NK-92 (cell line): ENCODE results near the gene SLC6A12.
"Not testable (repeated sequence)": the region's sequence is repeated elsewhere in the genome, so short reads cannot be mapped to it uniquely, and the experiment has no call there.

Source experiments
- DNase-seq: peaks from one replicate; lab custom pipeline; 2025; ENCODE audit not compliant: unreplicated experiment; lab: John Stamatoyannopoulos, UW

The SLC6A12 gene

GRCh38 chr12:218221-218620, 4.3 kb upstream of the SLC6A12 start:
- no peak for DNase-seq

DNA sequence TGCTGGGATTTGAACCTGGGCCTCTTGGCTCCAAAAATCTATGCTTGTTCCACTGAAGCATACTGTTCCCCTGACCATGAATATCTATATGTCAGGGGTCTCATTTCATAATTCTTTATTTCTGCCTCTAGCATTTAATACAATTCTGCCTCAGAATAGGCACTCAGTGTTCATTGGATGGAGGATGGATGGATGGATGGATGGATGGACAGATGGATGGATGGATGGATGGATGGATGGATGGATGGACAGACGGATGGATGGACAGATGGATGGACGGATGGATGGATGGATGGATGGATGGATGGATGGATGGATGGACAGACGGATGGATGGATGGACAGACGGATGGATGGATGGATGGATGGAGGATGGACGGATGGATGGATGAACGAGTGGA, 3.1 kb upstream of the SLC6A12 start:
- DNase-seq, result not testable (repeated sequence)

- no peak for DNase-seq
Measured at GRCh38 chr12:215116-215515, 1.2 kb upstream of the SLC6A12 start.

- DNase-seq, result no peak
Measured at GRCh38 chr12:213527-213932, 427 bp downstream of the SLC6A12 start.

- DNase-seq, result no peak
Measured at GRCh38 chr12:212715-213526, 1.0 kb downstream of the SLC6A12 start.

- DNase-seq, result no peak
Measured at GRCh38 chr12:212415-212714, 1.6 kb downstream of the SLC6A12 start.

GRCh38 chr12:211639-212414, 2.1 kb downstream of the SLC6A12 start:
- DNase-seq, result no peak

GRCh38 chr12:211142-211465, 2.9 kb downstream of the SLC6A12 start:
- no peak for DNase-seq

- DNase-seq, result no peak
Measured at GRCh38 chr12:210277-211141, 3.4 kb downstream of the SLC6A12 start.

DNA sequence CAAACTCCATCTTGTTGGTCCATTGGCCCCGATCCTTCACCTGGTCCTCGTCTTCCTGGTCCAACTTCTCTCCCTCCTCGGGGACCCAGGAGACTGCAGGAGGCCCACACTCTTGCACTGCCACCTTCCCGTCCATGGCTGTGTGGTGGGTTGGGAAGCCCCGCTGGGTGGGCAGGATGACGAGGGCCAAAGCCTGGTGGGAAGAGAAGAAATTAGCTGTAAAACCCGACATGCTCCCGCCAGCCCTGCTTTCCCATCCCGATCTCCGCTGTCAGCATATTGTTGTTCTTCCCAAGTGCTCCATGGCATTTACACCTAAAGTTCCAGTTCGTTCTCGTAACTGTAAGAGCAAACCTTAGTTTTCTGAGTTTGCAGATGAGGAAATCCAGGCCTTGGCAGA, 4.1 kb downstream of the SLC6A12 start:
- no peak for DNase-seq

GRCh38 chr12:209246-209645, 4.7 kb downstream of the SLC6A12 start:
- no peak for DNase-seq

DNA sequence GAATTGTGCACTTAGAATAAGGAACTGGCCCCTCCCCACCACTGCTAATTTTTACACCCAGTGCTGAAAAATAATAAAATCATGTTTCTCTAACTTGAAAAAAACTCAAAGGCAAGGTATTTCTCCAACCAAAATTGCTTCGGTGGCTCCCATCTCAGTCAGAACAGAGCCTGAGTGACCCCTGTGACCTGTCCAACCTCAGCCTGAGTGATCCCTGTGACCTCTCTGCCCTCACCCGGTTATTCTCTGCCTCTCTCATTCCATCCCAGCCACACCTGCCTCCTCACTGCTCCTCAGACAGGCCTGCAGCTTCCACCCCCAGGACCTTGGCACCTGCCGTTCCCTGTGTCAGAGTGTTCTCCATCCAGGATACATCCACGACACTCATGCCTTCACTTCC, 5.1 kb downstream of the SLC6A12 start:
- DNase-seq, result no peak

GRCh38 chr12:207804-208203, 6.2 kb downstream of the SLC6A12 start:
- DNase-seq, result no peak

DNA sequence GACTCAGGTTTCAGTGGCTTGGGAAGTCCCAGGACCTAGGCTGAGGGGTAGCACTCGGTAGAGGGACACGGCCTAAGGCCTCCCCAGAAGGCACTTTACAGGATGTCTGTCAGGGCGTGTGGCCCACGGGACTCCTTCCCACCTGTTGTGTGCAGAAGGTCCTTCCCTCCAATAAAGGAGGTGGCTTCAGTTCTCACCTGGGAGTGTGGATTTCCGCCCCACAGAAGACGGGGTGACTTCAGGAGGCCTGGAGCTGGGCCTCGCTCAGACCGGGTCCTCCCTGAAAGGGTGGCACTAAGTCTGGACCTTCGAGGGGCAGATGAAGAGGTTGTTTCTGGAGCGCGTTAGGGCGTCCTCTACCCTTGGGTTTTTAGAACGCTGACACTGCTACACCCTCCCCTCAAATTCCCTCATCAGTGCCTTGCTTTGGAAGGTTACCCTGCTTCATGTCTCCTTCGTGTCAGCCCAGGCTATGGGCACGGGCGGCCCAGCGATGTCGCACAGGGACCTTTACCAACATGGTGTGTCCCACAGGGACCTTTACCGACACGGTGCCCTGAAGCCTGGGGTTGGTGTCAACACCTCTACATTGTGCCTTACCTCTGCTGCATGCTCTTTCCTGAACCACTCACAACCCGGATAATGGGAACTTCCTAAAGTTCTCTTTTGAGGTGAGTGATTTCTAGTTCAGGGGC, 7.1 kb downstream of the SLC6A12 start:
- no peak for DNase-seq

DNA sequence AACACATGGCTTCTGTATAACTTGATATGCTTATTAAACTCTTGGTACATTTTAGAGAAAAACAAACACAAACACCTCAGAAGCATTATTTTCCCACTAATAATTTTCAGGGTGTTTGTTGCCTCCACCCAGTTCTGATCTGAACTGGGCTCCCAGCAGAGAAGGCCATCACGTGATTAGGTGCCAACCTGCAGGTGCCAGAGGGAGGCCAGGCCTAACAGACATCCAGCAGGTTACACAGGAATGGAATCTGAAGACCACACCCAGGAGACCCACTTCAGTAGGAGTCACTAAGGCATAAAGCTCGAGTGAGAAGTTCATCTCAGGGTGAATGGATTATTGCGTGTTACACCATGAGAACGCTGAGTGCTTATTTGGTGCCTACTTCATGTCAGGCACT, 8.9 kb downstream of the SLC6A12 start:
- no peak for DNase-seq

- no peak for DNase-seq
Measured at GRCh38 chr12:204261-204678, 9.7 kb downstream of the SLC6A12 start.

GRCh38 chr12:203462-204260, 10.3 kb downstream of the SLC6A12 start:
- DNase-seq, result no peak

- DNase-seq, result no peak
Measured at GRCh38 chr12:203074-203461, 10.9 kb downstream of the SLC6A12 start.

DNA sequence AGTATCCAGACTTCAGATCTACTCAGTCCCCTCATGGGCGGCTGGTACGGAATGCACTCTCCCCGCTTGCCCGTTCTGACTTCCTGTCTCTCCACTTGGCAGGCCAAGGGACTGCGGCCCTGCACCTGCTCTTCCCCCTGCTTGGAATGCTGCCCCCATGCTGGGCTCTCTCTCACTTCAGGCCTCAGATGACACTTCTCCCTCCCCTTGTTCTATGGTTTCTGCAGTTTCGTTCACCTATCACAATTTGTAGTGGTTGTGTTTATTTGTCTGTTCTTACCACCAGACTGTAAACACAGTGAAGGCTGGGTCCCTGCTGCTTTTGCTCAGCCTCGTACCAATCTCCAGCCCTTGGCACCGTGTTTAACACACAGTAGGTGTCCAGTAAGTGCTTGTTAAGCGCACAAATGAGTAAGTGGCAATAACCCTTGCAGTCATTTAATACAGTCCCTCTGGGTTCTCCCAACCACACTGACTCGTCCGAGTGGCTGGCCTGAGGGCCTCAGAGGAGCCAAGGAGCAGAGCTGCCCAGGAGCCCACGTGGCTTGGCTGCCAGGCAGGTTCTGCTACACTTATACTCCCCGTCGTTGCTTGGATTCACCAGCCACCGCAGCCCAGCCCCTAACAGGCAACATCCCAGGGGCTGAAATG, 11.8 kb downstream of the SLC6A12 start:
- DNase-seq, result no peak

DNA sequence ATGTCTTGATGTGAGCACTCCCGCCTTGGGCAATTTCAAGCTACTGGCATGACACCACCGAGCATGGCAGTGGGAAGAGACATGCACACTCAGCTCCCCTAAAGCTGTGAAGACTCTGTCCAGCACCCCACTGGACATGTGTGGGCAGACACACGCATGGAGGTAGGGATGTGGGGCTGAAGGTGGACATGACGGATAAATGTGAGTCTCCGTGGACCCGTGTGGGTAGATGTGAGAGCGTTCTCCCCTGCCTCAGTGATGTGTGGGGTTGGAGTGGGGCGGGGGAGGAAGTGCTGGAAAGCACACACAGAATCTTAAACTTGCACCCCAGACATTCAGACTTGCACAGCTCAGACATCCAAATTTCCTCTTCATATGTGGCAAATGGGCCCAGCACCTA, 12.6 kb downstream of the SLC6A12 start:
- DNase-seq, result no peak
